Measurements from ENCODE around the gene YWHAG. TPM values are rescaled to one million over a fixed set of nuclear protein-coding genes. Genes with fewer than 3 reads are reported as not detected.
A peak's percentile ranks its signal among the peaks of the same experiment; 100 is the strongest.

The YWHAG gene
- total and polyA plus RNA-seq, 4 donors: 11.6 to 46.7 (median 43.5) TPM

DNA sequence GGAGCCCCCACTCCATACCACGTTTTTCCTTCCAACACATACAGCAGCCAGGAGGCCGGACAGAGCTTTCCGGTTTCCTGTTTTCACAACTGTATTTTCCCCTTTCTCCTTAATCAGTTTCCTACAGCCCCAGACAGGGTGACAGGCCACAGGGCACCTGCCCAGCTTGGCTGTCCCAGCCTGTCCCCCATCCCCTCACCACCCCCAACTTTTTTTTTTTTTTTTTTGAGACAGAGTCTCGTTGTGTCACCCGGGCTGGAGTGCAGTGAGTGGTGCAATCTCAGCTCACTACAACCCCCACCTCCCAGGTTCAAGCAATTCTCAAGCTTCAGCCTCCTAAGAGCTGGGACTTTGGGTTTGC is 66.6 kb downstream of the YWHAG start:
- Histone ChIP-seq H3K4me1 (ENCODE audit: control insufficient read depth in 4 of 4, insufficient read depth in 4 of 4, low read length in 3 of 4) (peaks cover 0 to 16% (median 12%) of the 10 kb centered on the region in 4 donors), H3K27ac (ENCODE audit: low read depth in 1 of 2, low read length in 2 of 2) (peak overlapping the region; percentile 75 to 77), H3K27me3 (ENCODE audit: control insufficient read depth in 4 of 4, insufficient read depth in 4 of 4, low read length in 3 of 4) (no peaks in the 10 kb centered on the region), H3K9ac (ENCODE audit: low read depth in 1 of 2, low read length in 2 of 2) (peak overlapping the region in 1 of 2 donors; percentile 54), H3K4me3 (ENCODE audit: low read depth in 1 of 3, low read length in 3 of 3) (peak overlapping the region in 1 of 3 donors; percentile 37), H3K36me3 (ENCODE audit: control insufficient read depth in 4 of 4, insufficient read depth in 3 of 4, low read depth in 1 of 4, low read length in 3 of 4) (no peaks in the 10 kb centered on the region), H3K9me3 (ENCODE audit: control insufficient read depth in 4 of 4, low read length in 3 of 4) (no peaks in the 10 kb centered on the region)
- 10% methylated on average over 5 of the region's 5 CpGs for WGBS
- TF ChIP-seq EGR1 (IDR thresholded peaks at IDR 0.05; ENCODE audit: low read depth in 2 of 2): no peak
- TF ChIP-seq NR2F2 (IDR thresholded peaks at IDR 0.05): peak; percentile 90
- TF ChIP-seq JUND (IDR thresholded peaks at IDR 0.05): no peak
- no peak for TF ChIP-seq HNF4G (IDR thresholded peaks at IDR 0.05)
- no peak for TF ChIP-seq FOXA2 (IDR thresholded peaks at IDR 0.05)
- TF ChIP-seq MAX (IDR thresholded peaks at IDR 0.05): no peak
- TF ChIP-seq GABPA (IDR thresholded peaks at IDR 0.05 in 1 of 2, conservative IDR thresholded peaks at IDR 0.05 in 1 of 2): no peak
- TF ChIP-seq, protein P1, sequence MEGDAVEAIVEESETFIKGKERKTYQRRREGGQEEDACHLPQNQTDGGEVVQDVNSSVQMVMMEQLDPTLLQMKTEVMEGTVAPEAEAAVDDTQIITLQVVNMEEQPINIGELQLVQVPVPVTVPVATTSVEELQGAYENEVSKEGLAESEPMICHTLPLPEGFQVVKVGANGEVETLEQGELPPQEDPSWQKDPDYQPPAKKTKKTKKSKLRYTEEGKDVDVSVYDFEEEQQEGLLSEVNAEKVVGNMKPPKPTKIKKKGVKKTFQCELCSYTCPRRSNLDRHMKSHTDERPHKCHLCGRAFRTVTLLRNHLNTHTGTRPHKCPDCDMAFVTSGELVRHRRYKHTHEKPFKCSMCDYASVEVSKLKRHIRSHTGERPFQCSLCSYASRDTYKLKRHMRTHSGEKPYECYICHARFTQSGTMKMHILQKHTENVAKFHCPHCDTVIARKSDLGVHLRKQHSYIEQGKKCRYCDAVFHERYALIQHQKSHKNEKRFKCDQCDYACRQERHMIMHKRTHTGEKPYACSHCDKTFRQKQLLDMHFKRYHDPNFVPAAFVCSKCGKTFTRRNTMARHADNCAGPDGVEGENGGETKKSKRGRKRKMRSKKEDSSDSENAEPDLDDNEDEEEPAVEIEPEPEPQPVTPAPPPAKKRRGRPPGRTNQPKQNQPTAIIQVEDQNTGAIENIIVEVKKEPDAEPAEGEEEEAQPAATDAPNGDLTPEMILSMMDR (IDR thresholded peaks at IDR 0.05; ENCODE audit: low read depth, low read length, missing input control): peak; percentile 3
- TF ChIP-seq RAD21 (IDR thresholded peaks at IDR 0.05): no peak
- DNase-seq (ENCODE audit: low spot score): no peak

GRCh38 chr7:76291351-76292212 is 67.2 kb downstream of the YWHAG start:
- Histone ChIP-seq H3K9ac (ENCODE audit: low read depth in 1 of 2, low read length in 2 of 2) (peak overlapping the region in 1 of 2 donors; percentile 54), H3K36me3 (ENCODE audit: control insufficient read depth in 4 of 4, insufficient read depth in 3 of 4, low read depth in 1 of 4, low read length in 3 of 4) (no peaks in the 10 kb centered on the region), H3K27ac (ENCODE audit: low read depth in 1 of 2, low read length in 2 of 2) (peak overlapping the region; percentile 75 to 77), H3K4me3 (ENCODE audit: low read depth in 1 of 3, low read length in 3 of 3) (peak overlapping the region in 1 of 3 donors; percentile 37), H3K9me3 (ENCODE audit: control insufficient read depth in 4 of 4, low read length in 3 of 4) (no peaks in the 10 kb centered on the region), H3K4me1 (ENCODE audit: control insufficient read depth in 4 of 4, insufficient read depth in 4 of 4, low read length in 3 of 4) (peaks cover 0 to 16% (median 11%) of the 10 kb centered on the region in 4 donors), H3K27me3 (ENCODE audit: control insufficient read depth in 4 of 4, insufficient read depth in 4 of 4, low read length in 3 of 4) (no peaks in the 10 kb centered on the region)
- peak; percentile 91 for DNase-seq (ENCODE audit: low spot score)
- TF ChIP-seq GABPA (IDR thresholded peaks at IDR 0.05 in 1 of 2, conservative IDR thresholded peaks at IDR 0.05 in 1 of 2) (peak in 1 of 2 donors; percentile 9), NR2F2 (IDR thresholded peaks at IDR 0.05) (no peak), EGR1 (IDR thresholded peaks at IDR 0.05; ENCODE audit: low read depth in 2 of 2) (peak in 1 of 2 donors; percentile 31), MAX (IDR thresholded peaks at IDR 0.05) (no peak), JUND (IDR thresholded peaks at IDR 0.05) (peak; percentile 90 to 92), RAD21 (IDR thresholded peaks at IDR 0.05) (peak; percentile 98 to 99), ATF3 (IDR thresholded peaks at IDR 0.05) (peak; percentile 21), HNF4G (IDR thresholded peaks at IDR 0.05) (no peak), FOXA2 (IDR thresholded peaks at IDR 0.05) (no peak), HNF4A (conservative IDR thresholded peaks at IDR 0.05) (no peak), REST (IDR thresholded peaks at IDR 0.05) (peak; percentile 54), YY1 (IDR thresholded peaks at IDR 0.05) (peak; percentile 86), SP1 (IDR thresholded peaks at IDR 0.05) (peak; percentile 31), TAF1 (conservative IDR thresholded peaks at IDR 0.05) (no peak), RXRA (IDR thresholded peaks at IDR 0.05) (peak; percentile 50 to 54), FOXA1 (IDR thresholded peaks at IDR 0.05) (no peak)
- TF ChIP-seq, protein P1 (IDR thresholded peaks at IDR 0.05; ENCODE audit: low read depth, low read length, missing input control): peak; percentile 99
- TF ChIP-seq, protein P2, sequence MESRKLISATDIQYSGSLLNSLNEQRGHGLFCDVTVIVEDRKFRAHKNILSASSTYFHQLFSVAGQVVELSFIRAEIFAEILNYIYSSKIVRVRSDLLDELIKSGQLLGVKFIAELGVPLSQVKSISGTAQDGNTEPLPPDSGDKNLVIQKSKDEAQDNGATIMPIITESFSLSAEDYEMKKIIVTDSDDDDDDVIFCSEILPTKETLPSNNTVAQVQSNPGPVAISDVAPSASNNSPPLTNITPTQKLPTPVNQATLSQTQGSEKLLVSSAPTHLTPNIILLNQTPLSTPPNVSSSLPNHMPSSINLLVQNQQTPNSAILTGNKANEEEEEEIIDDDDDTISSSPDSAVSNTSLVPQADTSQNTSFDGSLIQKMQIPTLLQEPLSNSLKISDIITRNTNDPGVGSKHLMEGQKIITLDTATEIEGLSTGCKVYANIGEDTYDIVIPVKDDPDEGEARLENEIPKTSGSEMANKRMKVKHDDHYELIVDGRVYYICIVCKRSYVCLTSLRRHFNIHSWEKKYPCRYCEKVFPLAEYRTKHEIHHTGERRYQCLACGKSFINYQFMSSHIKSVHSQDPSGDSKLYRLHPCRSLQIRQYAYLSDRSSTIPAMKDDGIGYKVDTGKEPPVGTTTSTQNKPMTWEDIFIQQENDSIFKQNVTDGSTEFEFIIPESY (IDR thresholded peaks at IDR 0.05): no peak
- 19% methylated on average over 30 of the region's 30 CpGs for WGBS
